Epithelial cell of proximal tubule (primary cell): ENCODE measurements around the gene DHDDS. TPM values are rescaled to one million over a fixed set of nuclear protein-coding genes. Genes with fewer than 3 reads are reported as not detected.
"Not testable (repeated sequence)": the region's sequence is repeated elsewhere in the genome, so short reads cannot be mapped to it uniquely, and the experiment has no call there.

Experiments
- DNase-seq: peaks from one replicate; pipeline ENCODE4 v3.0.0-alpha.2; 2011; ENCODE audit warnings: low read depth
- H3K4me3 ChIP-seq: 2 replicates; pipeline ENCODE4 v1.5.1; 2011; ENCODE audit warnings: low read depth, mild to moderate bottlenecking, low read length
- total RNA-seq: library from RNA; depleted of rRNA; stranded (reverse); fragments of >200 nt; gene quantifications from 2 replicates; pipeline ENCODE4 v1.2.3, GENCODE V29; 2015
- TF ChIP-seq, protein P1 (sequence below): conservative IDR thresholded peaks from 2 replicates; pipeline ENCODE4 v1.5.1; 2012; ENCODE audit warnings: low read depth, mild to moderate bottlenecking, low read length

DHDDS gene, protein sequence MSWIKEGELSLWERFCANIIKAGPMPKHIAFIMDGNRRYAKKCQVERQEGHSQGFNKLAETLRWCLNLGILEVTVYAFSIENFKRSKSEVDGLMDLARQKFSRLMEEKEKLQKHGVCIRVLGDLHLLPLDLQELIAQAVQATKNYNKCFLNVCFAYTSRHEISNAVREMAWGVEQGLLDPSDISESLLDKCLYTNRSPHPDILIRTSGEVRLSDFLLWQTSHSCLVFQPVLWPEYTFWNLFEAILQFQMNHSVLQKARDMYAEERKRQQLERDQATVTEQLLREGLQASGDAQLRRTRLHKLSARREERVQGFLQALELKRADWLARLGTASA
- total RNA-seq: 28.4 and 47.9 TPM in 2 replicates

DNA sequence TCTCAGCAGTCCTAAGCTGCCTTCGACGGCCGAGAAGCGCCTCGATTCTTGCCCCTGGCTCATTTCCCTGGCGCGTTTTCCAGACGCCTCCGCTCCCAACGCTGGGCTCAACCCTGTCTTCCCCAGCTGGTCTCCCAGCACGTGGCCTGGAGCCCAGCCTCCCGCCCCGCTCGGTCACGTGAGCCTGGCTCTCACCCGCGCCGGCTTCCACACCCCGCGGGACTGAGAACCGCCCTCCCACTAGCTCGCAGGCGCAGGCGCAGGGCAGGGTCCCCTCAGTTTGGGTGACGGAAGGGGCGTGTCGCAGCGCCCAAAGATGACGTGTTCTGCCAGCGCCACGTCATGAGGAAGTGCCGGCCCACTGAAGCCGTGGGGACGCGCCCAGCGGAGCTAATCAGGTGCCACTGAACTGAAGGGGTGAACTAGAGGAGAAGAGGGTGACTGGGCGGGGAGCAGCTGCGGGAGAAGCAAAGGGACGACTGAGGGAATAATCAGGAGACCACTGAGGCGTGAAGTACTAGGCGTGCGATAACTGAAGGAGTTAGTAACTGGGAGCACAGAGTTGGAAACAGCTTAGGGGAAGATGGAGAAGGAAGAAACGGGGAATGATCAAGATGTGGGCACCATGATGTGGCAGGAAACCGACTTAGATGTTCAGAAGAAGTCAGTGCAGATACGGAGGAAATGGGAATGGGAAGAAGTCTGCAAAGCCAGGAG, at the start of gene DHDDS:
Gene DHDDS (plus strand): TSS at position 343 of the 717 bp plus-strand sequence. CDS start 625 bp downstream, outside the sequence.
- DNase-seq: peak; percentile 70
- TF ChIP-seq, protein P1, sequence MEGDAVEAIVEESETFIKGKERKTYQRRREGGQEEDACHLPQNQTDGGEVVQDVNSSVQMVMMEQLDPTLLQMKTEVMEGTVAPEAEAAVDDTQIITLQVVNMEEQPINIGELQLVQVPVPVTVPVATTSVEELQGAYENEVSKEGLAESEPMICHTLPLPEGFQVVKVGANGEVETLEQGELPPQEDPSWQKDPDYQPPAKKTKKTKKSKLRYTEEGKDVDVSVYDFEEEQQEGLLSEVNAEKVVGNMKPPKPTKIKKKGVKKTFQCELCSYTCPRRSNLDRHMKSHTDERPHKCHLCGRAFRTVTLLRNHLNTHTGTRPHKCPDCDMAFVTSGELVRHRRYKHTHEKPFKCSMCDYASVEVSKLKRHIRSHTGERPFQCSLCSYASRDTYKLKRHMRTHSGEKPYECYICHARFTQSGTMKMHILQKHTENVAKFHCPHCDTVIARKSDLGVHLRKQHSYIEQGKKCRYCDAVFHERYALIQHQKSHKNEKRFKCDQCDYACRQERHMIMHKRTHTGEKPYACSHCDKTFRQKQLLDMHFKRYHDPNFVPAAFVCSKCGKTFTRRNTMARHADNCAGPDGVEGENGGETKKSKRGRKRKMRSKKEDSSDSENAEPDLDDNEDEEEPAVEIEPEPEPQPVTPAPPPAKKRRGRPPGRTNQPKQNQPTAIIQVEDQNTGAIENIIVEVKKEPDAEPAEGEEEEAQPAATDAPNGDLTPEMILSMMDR: no peak
- H3K4me3 ChIP-seq: peak within 1 kb of the TSS; percentile 67

DNA sequence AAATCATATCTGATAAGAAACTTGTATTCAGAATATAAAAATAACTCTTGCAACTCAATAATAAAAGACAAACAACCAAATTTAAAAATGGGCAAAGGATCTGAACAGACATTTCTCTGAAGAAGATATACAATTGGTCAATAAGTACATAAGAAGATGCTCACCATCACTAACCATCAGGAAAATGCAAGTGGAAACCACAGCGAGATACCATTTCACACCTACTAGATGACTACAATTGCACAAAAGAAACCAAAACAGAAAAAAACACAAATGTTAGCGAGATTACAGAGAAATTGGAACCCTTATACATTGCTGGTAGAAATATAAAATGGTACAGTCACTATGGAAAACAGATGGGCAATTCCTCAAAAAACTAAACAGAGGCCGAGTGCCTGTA, 48.0 kb upstream of the DHDDS start:
- H3K4me3 ChIP-seq: no peak overlapping the region
- DNase-seq: no peak
- TF ChIP-seq, protein P1: no peak

DNA sequence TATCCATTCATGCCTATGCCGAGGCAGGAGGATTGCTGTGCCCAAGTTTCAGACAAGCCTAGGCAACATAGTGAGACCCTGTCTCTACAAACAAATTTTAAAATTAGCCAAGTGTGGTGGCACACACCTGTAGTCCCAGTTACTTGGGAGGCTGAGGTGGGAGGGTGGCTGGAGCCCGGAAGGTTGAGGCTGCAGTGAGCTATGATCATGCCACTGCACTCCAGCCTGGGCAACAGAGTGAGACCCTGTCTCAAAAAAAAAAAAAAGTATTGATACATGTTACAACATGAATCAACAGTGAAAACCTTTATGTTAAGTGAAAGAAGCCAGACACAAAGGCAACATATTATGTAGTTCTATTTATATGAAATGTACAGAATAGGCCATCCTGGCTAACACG, 47.1 kb upstream of the DHDDS start:
- not testable (repeated sequence) for DNase-seq

DNA sequence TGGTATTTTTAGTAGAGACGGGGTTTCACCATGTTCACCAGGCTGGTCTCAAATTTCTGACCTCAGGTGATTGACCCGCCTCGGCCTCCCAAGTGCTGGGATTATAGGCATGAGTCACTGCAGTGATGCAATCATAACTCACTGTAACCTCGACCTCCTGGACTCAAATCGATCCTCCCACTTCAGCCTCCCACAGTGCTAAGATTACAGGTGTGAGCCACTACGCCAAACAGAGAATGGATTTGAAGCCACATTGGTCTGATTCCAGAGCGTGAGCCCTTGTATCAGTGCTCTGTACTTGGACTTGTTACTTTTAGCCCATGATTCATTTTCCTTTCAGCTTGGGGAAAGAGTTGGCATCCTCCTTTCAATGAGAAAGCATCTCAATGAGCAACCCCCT, 44.7 kb upstream of the DHDDS start:
- no peak overlapping the region for H3K4me3 ChIP-seq
- no peak for DNase-seq
- TF ChIP-seq, protein P1: no peak

More for the DNA sequence above, 47.1 kb upstream of the DHDDS start:
- H3K4me3 ChIP-seq: not testable (repeated sequence)

DNA sequence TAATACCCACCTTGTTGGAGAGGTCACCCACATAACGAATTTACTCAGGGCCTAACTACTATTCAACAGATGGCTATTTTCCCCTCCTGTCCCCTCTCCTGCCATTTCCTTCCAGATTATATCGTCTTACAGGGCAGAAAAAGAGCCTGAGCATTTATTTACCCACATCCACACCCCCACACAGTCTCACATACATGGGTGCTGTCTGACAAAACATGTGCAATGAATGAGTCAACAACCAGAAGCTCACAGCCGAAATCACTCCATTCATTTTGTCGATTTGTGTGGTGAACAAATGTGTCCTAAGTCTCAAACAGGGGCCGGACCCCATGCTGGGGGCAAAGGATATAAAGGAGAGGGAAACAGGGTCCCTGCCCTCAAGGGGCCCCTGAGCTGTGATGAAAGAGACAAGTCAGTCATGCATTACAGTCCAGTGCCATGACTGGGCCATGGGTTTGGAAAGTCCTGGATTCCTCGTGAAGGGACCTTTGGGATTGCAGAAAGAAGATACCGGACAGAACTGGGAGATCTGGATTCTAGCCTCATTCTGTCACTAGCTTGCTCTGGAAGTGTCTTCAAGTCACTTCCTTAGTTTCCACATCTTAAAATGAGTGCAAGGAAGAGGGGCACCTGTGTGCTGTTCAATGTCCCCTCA, 43.2 kb upstream of the DHDDS start:
- no peak overlapping the region for H3K4me3 ChIP-seq
- TF ChIP-seq, protein P1: no peak
- DNase-seq: no peak

DNA sequence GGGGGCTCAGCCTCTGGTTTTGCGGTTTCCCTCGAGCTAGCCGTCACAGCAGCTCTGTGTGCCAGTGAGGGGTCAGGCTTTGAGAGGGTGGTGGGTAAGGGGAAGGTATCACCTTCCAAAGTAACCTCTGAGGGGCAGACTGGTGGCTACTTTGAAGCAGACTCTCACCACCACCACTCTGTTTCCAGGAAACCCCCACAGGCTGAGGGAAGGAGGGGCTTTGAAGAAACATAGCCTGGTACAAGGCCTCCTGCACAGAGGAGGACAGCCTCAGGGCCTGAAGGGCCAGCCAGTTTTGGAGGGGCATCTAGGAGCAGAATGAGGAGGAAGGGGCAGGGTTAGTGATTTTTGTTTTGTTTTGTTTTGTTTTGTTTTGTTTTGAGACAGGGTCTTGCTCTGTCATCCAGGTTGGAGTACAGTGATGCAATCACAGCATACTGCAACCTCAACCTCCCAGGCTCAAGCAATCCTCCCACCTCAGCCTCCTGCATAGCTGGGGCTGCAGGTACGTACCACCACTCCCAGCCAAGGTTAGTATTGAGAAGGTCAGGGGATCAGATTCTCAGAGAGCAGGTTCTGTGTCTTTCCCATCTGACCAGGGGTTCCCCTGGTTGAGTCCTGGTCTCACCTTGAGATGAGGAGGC, 42.4 kb upstream of the DHDDS start:
- TF ChIP-seq, protein P1: no peak
- no peak overlapping the region for H3K4me3 ChIP-seq
- DNase-seq: no peak

DNA sequence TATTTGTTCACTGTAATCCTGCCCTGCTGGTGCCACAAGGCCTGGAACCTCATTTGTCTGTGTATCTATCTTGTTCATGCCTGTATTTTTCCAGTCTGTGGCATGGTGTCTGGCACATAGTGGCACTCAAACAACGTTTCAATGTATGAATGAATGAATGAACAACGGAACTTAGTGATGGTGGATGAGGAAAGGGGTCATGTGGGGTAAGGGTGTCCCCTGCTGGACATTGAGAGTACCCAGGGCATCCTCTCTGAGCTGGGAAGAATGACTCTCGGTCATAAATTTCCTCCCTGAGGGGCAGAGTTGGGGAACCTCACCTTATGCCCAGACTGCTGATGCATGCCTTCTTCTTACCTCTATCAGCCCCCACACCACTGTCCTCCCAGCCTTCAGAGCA, 40.7 kb upstream of the DHDDS start:
- no peak for DNase-seq

More for the DNA sequence above, 40.7 kb upstream of the DHDDS start:
- TF ChIP-seq, protein P1: peak; percentile 89
- no peak overlapping the region for H3K4me3 ChIP-seq
